ENCODE measurements around the gene CAMK2B. TPM values are rescaled to one million over a fixed set of nuclear protein-coding genes. Genes with fewer than 3 reads are reported as not detected.

Gene CAMK2B
- total RNA-seq, 1 experiment from 2014 or later = 0.34 TPM

- no peaks in the 10 kb centered on the region for H4K20me1 ChIP-seq (ENCODE audit: insufficient read depth)
- H3K4me3 ChIP-seq (replicated peaks in 1 of 2; ENCODE audit: low read depth in 1 of 2, low read length in 2 of 2) = no peak overlapping the region
- intact Hi-C loops (cut with micrococcal nuclease) = no loop called here
- H3K9me2 ChIP-seq (ENCODE audit: insufficient read depth) = no peaks in the 10 kb centered on the region
- H3K27ac ChIP-seq (ENCODE audit: low read depth, low read length) = no peak overlapping the region
- H2AFZ ChIP-seq (ENCODE audit: low read depth, low read length, poor library complexity, severe bottlenecking) = no peak overlapping the region
- H3K36me3 ChIP-seq (ENCODE audit: control insufficient read depth in 1 of 2, insufficient read depth in 2 of 2, low read length in 2 of 2) = peaks cover under 1 to 7% of the 10 kb centered on the region in 2 experiments; a peak in 2 of 4 replicates
- DNase-seq (ENCODE audit: low read depth, low spot score) (no peak), ATAC-seq (no peak)
- H3K9ac ChIP-seq (ENCODE audit: low read length) = no peak overlapping the region
- H3K9me3 ChIP-seq (ENCODE audit: control insufficient read depth in 1 of 2, insufficient read depth in 1 of 2, low read depth in 1 of 2, low read length in 2 of 2) = no peaks in the 10 kb centered on the region
- POLR2A ChIA-PET = no interaction called here
- CTCF ChIA-PET = no interaction called here
- RAD21 ChIA-PET (ENCODE audit: low non-redundant PET in 1 of 2, low total read pairs in 2 of 2, uncharacterized antibody in 2 of 2, unreplicated experiment in 2 of 2) = no interaction called here
- no peaks in the 10 kb centered on the region for H3K4me1 ChIP-seq (ENCODE audit: control insufficient read depth in 1 of 2, insufficient read depth in 2 of 2, low read length in 2 of 2)
- H3K27me3 ChIP-seq (ENCODE audit: insufficient read depth, low read length) = no peaks in the 10 kb centered on the region
- no TSS peak for BruUV-seq (replicated peaks)
- TF ChIP-seq SP1 (IDR thresholded peaks at IDR 0.05; ENCODE audit: low read depth) = no peak
- TF ChIP-seq EZH2 (IDR thresholded peaks at IDR 0.05) = no peak
- TF ChIP-seq, protein P1, sequence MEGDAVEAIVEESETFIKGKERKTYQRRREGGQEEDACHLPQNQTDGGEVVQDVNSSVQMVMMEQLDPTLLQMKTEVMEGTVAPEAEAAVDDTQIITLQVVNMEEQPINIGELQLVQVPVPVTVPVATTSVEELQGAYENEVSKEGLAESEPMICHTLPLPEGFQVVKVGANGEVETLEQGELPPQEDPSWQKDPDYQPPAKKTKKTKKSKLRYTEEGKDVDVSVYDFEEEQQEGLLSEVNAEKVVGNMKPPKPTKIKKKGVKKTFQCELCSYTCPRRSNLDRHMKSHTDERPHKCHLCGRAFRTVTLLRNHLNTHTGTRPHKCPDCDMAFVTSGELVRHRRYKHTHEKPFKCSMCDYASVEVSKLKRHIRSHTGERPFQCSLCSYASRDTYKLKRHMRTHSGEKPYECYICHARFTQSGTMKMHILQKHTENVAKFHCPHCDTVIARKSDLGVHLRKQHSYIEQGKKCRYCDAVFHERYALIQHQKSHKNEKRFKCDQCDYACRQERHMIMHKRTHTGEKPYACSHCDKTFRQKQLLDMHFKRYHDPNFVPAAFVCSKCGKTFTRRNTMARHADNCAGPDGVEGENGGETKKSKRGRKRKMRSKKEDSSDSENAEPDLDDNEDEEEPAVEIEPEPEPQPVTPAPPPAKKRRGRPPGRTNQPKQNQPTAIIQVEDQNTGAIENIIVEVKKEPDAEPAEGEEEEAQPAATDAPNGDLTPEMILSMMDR (IDR thresholded peaks at IDR 0.05 in 2 of 3, conservative IDR thresholded peaks at IDR 0.05 in 1 of 3; ENCODE audit: borderline replicate concordance in 1 of 3, insufficient read depth in 1 of 3, low read depth in 2 of 3, low read length in 2 of 3) = no peak
- TF ChIP-seq EGR1 (IDR thresholded peaks at IDR 0.05; ENCODE audit: low read depth) = no peak
- TF ChIP-seq ELF1 (IDR thresholded peaks at IDR 0.05; ENCODE audit: borderline replicate concordance, low read depth) = no peak
- TF ChIP-seq RAD21 (IDR thresholded peaks at IDR 0.05; ENCODE audit: low read depth) = no peak
- TF ChIP-seq SIN3A (IDR thresholded peaks at IDR 0.05; ENCODE audit: low read depth) = no peak
- TF ChIP-seq, protein P2, sequence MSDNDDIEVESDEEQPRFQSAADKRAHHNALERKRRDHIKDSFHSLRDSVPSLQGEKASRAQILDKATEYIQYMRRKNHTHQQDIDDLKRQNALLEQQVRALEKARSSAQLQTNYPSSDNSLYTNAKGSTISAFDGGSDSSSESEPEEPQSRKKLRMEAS (IDR thresholded peaks at IDR 0.05) = no peak
- TF ChIP-seq ZFX (IDR thresholded peaks at IDR 0.05) = no peak
- TF ChIP-seq CBX3 (IDR thresholded peaks at IDR 0.05; ENCODE audit: low read depth) = no peak
- TF ChIP-seq JUND (IDR thresholded peaks at IDR 0.05) = no peak
- no peak for TF ChIP-seq FOSL1 (IDR thresholded peaks at IDR 0.05; ENCODE audit: low read depth)
- no peak for TF ChIP-seq SRF (IDR thresholded peaks at IDR 0.05; ENCODE audit: low read depth)
- no peaks in the 10 kb centered on the region for H3K79me2 ChIP-seq (ENCODE audit: insufficient read depth, low read length)
- no peak overlapping the region for H3K4me2 ChIP-seq (ENCODE audit: low read length)
Measured at GRCh38 chr7:44217223-44217714, 108.1 kb downstream of the CAMK2B start.
